ENCODE results near the gene MEN1. TPM values are rescaled to one million over a fixed set of nuclear protein-coding genes. Genes with fewer than 3 reads are reported as not detected.

MEN1 gene
- total and polyA plus RNA-seq, 9 of the 15 experiments (the other 6 are each of a cell fraction or from before 2014, with no cell fraction given), result 3.4 to 57.2 (median 19.3) TPM

GRCh38 chr11:64814712-64815187 is 4.4 kb upstream of the MEN1 start:
- WGBS (ENCODE audit: insufficient coverage, low coverage, missing lambda C conversion rate), result 30% methylated on average over 7 of the region's 7 CpGs
- FAIRE-seq (no peak), ATAC-seq (no peak), DNase-seq (ENCODE audit: extremely low read depth in 1 of 4, low spot score in 3 of 4) (peak in 1 of 4 experiments; percentile 24)
- BruUV-seq (replicated peaks), result no TSS peak
- H3K4me3 ChIP-seq, result no peak overlapping the region
- peaks cover 0 to 15% of the 10 kb centered on the region in 2 experiments; a peak in 2 of 5 replicates for H3K4me1 ChIP-seq (replicated peaks in 1 of 2; ENCODE audit: control insufficient read depth in 2 of 2, insufficient read depth in 2 of 2, low read length in 2 of 2)
- no peaks in the 10 kb centered on the region for H3K36me3 ChIP-seq (ENCODE audit: control insufficient read depth, insufficient read depth, low read length)
- intact Hi-C loops (cut with micrococcal nuclease), result no loop called here
- no peaks in the 10 kb centered on the region for H4K20me1 ChIP-seq (replicated peaks; ENCODE audit: control insufficient read depth, insufficient read depth, low read length)
- H3K27me3 ChIP-seq (ENCODE audit: control insufficient read depth in 2 of 2, insufficient read depth in 2 of 2, low read length in 2 of 2), result no peaks in the 10 kb centered on the region
- ChIA-PET POLR2A (interaction anchor here (1.8 kb wide), 1 partner anchor 14 kb away, joined by 4 read pairs; no protein-coding TSS in a partner anchor), CTCF (ENCODE audit: low intra/inter-chr PET ratio) (no interaction called here)
- no peak overlapping the region for H3K27ac ChIP-seq (ENCODE audit: extremely low read depth, low read depth, low read length)
- no peaks in the 10 kb centered on the region for H3K9me1 ChIP-seq (ENCODE audit: control insufficient read depth, insufficient read depth, low read length)
- in situ Hi-C loops (cut with MboI), result no loop called here
- H3K9ac ChIP-seq (ENCODE audit: insufficient read depth in 1 of 2, low read depth in 2 of 2, low read length in 2 of 2), result no peak overlapping the region
- H2AFZ ChIP-seq (ENCODE audit: low read depth, low read length), result no peak overlapping the region
- H3K4me2 ChIP-seq (ENCODE audit: insufficient read depth, low read length), result no peak overlapping the region
- peaks cover 6% of the 10 kb centered on the region for H3K79me2 ChIP-seq (ENCODE audit: control insufficient read depth, insufficient read depth, low read length)
- H3K9me3 ChIP-seq (replicated peaks; ENCODE audit: control insufficient read depth, insufficient read depth, low read depth, low read length), result no peaks in the 10 kb centered on the region
- no peak for TF ChIP-seq RBM17 (IDR thresholded peaks at IDR 0.05; ENCODE audit: borderline replicate concordance, low read depth, low read length)
- no peak for TF ChIP-seq MNT (conservative IDR thresholded peaks at IDR 0.05)
- no peak for TF ChIP-seq DACH1 (IDR thresholded peaks at IDR 0.05; ENCODE audit: partially characterized antibody)
- TF ChIP-seq SMARCA5 (IDR thresholded peaks at IDR 0.05), result no peak
- TF ChIP-seq TBP (optimal IDR thresholded peaks at IDR 0.05; ENCODE audit: low read depth, low read length), result no peak
- TF ChIP-seq ETV5 (CRISPR knock-in tag; IDR thresholded peaks at IDR 0.05; ENCODE audit: low read depth), result no peak
- TF ChIP-seq TCF7L2 (IDR thresholded peaks at IDR 0.05; ENCODE audit: low read depth, low read length), result no peak
- no peak for TF ChIP-seq ZC3H8 (IDR thresholded peaks at IDR 0.05)
- TF ChIP-seq TRIM25 (IDR thresholded peaks at IDR 0.05; ENCODE audit: borderline replicate concordance), result no peak
- TF ChIP-seq ZBTB5 (IDR thresholded peaks at IDR 0.05), result no peak
- TF ChIP-seq FOSL1 (tag; conservative IDR thresholded peaks at IDR 0.05), result peak; percentile 50
- peak; percentile 86 to 87 for TF ChIP-seq KDM1A (IDR thresholded peaks at IDR 0.05)
- no peak for TF ChIP-seq ZNF644 (tag; IDR thresholded peaks at IDR 0.05; ENCODE audit: low read depth)
- TF ChIP-seq THAP12 (CRISPR knock-in tag; IDR thresholded peaks at IDR 0.05), result no peak
